OCI-LY3 (cell line): ENCODE results near the gene GPAM.

Experiments
- H2AFZ ChIP-seq: fragments of 200-600, 300-600 bp; shearing (Covaris generic); 2 replicates; pipeline ENCODE4 v1.6.0; 2014; ENCODE audit warnings: antibody characterized with exemption, low read depth, low read length
- H3K27ac ChIP-seq: fragments of 200-600, 300-600 bp; sonication (generic); 2 replicates; pipeline ENCODE4 v1.5.1; 2014; ENCODE audit warnings: mild to moderate bottlenecking, low read length, moderate library complexity, mixed read lengths
- H3K27me3 ChIP-seq: fragments of 200-600, 300-600 bp; sonication (generic); 2 replicates; pipeline ENCODE4 v1.6.1; 2014; ENCODE audit warnings: low read depth, low read length, mixed read lengths
- H3K36me3 ChIP-seq: fragments of 200-600, 300-600 bp; sonication (generic); replicated peaks from 2 replicates; pipeline ENCODE3; 2014; ENCODE audit warnings: low read depth, low read length, mixed read lengths
- H3K4me1 ChIP-seq: fragments of 300-600, 200-600 bp; sonication (generic); 2 replicates; pipeline ENCODE4 v1.6.1; 2014; ENCODE audit warnings: low read length, mixed read lengths
- H3K4me2 ChIP-seq: fragments of 200-600, 300-600 bp; sonication (generic); 2 replicates; pipeline ENCODE4 v1.6.1; 2014; ENCODE audit warnings: low read length, mixed read lengths
- H3K4me3 ChIP-seq: fragments of 300-600, 200-600 bp; sonication (generic); 2 replicates; pipeline ENCODE4 v1.5.1; 2014; ENCODE audit warnings: antibody characterized with exemption, mild to moderate bottlenecking, low read length, moderate library complexity
- H3K79me2 ChIP-seq: fragments of 300-600, 200-600 bp; shearing (Covaris generic); 2 replicates; pipeline ENCODE4 v1.6.1; 2014; ENCODE audit warnings: mild to moderate bottlenecking, low read length, mixed read lengths
- H3K9ac ChIP-seq: fragments of 300-600, 200-600 bp; shearing (Covaris generic); 2 replicates; pipeline ENCODE4 v1.6.0; 2014; ENCODE audit warnings: mild to moderate bottlenecking, low read length, moderate library complexity
- H3K9me3 ChIP-seq: fragments of 200-600, 300-600 bp; shearing (Covaris generic); 2 replicates; pipeline ENCODE4 v1.6.1; 2014; ENCODE audit warnings: low read length, mixed read lengths; ENCODE audit not compliant: insufficient read depth
- H4K20me1 ChIP-seq: fragments of 200-600, 300-600 bp; sonication (generic); 2 replicates; pipeline ENCODE4 v1.6.1; 2016; ENCODE audit warnings: low read length, mixed read lengths; ENCODE audit not compliant: insufficient read depth
- EZH2phosphoT487 ChIP-seq: fragments of 200-600 bp; shearing (Covaris generic); IDR thresholded peaks from 2 replicates; pipeline ENCODE4 v1.6.1; 2018; ENCODE audit warnings: antibody characterized with exemption, mixed run types, low read depth
- TF ChIP-seq, protein P1 (sequence below): fragments of 200-600, 300-600 bp; sonication (generic); IDR thresholded peaks from 2 replicates; pipeline ENCODE4 v1.5.1; 2014; ENCODE audit warnings: antibody characterized with exemption, low read length, low read depth

Gene GPAM

DNA sequence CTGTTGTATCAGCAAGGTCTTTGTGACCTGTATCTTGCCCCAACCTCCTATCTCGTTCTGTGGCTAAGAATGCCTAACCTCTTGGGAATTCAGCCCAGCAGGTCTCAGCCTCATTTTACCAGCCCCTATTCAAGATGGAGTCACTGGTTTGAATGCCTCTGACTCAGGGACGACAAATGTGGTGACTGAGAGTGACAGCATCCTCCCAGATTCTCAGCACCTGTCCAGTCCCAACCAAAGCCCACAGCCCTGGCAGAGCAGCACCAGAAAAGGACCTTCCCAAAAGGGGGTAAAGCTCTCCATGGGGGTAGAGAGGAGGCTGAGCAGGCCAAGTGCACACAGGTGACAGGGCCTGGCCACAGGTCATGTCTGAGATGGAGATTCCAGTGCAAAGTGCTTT lies 35.4 kb upstream of the GPAM start:
- Histone ChIP-seq H3K79me2 (no peaks in the 10 kb centered on the region), H3K27me3 (no peaks in the 10 kb centered on the region)

DNA sequence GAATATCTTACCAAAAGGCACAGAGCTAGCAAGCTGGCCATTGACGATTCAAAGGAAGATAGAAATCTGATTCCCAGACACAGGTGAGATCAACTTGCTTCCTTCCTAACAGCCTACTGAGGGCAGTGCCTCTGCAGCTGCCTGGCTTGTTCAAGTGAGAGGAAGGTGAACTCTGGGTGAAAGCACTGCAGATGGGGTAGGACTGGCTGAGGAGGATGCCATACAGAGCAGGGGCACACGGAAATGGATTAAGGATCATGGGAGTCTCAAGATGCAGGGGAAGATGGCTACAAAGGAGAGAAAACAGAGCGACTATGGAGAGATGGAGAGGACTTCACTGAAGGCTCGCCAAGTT lies 34.4 kb upstream of the GPAM start:
- H3K27ac ChIP-seq = no peak overlapping the region
- no peaks in the 10 kb centered on the region for H3K27me3 ChIP-seq
- TF ChIP-seq, protein P1, sequence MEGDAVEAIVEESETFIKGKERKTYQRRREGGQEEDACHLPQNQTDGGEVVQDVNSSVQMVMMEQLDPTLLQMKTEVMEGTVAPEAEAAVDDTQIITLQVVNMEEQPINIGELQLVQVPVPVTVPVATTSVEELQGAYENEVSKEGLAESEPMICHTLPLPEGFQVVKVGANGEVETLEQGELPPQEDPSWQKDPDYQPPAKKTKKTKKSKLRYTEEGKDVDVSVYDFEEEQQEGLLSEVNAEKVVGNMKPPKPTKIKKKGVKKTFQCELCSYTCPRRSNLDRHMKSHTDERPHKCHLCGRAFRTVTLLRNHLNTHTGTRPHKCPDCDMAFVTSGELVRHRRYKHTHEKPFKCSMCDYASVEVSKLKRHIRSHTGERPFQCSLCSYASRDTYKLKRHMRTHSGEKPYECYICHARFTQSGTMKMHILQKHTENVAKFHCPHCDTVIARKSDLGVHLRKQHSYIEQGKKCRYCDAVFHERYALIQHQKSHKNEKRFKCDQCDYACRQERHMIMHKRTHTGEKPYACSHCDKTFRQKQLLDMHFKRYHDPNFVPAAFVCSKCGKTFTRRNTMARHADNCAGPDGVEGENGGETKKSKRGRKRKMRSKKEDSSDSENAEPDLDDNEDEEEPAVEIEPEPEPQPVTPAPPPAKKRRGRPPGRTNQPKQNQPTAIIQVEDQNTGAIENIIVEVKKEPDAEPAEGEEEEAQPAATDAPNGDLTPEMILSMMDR = no peak
- no peak for TF ChIP-seq EZH2phosphoT487
- no peak overlapping the region for H2AFZ ChIP-seq
- no peak overlapping the region for H3K4me2 ChIP-seq
- H3K4me1 ChIP-seq = peaks cover 32% of the 10 kb centered on the region
- no peaks in the 10 kb centered on the region for H4K20me1 ChIP-seq
- H3K36me3 ChIP-seq = no peaks in the 10 kb centered on the region
- H3K9ac ChIP-seq = no peak overlapping the region
- H3K4me3 ChIP-seq = no peak overlapping the region
- no peaks in the 10 kb centered on the region for H3K79me2 ChIP-seq
- peaks cover 6% of the 10 kb centered on the region; the same call in 1 of the 2 replicates for H3K9me3 ChIP-seq

More for the DNA sequence above, 35.4 kb upstream of the GPAM start:
- Histone ChIP-seq H3K4me1 (peaks cover 23% of the 10 kb centered on the region), H3K9me3 (peaks cover 6% of the 10 kb centered on the region; the same call in 1 of the 2 replicates), H3K4me3 (no peak overlapping the region), H4K20me1 (no peaks in the 10 kb centered on the region), H3K9ac (no peak overlapping the region), H2AFZ (no peak overlapping the region), H3K4me2 (no peak overlapping the region), H3K36me3 (no peaks in the 10 kb centered on the region), H3K27ac (no peak overlapping the region)
- TF ChIP-seq EZH2phosphoT487 = no peak
- TF ChIP-seq, protein P1 = no peak

DNA sequence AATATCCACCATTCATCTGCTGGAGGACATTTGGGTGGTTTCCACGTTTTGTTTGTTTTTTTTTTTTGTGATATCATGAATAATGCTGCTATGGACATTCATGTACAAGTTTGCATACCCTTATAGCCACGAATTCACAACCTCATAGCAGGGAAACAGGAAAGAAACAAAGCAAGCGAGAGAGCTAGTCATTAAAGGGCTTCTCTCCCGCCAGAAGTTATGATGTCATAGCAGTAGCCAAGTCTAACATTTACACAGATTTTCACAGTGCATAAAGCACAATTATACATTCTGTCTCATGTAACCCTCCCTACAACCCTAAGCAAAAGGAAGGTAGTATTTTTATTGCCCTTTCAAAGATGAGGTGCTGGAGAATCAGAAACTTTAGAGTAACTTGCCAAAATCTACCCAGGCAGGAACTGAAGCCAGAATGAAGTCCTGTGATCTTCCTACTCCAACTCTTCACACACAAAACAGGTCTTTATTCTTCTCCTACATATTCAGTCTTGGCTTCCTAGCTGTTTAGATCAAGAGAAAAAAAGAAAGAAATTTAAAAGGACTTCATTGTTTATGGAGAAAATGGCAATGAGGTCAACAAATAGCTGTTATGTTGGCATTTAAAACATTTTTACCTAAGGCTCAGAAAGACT lies 33.9 kb upstream of the GPAM start:
- H4K20me1 ChIP-seq = no peaks in the 10 kb centered on the region
- no peak overlapping the region for H3K4me2 ChIP-seq
- H3K27me3 ChIP-seq = no peaks in the 10 kb centered on the region
- H3K4me3 ChIP-seq = no peak overlapping the region
- H3K36me3 ChIP-seq = no peaks in the 10 kb centered on the region
- TF ChIP-seq EZH2phosphoT487 = no peak
- TF ChIP-seq, protein P1 = no peak
- H3K79me2 ChIP-seq = no peaks in the 10 kb centered on the region
- H3K4me1 ChIP-seq = peaks cover 37% of the 10 kb centered on the region
- no peak overlapping the region for H3K27ac ChIP-seq
- H3K9ac ChIP-seq = no peak overlapping the region
- no peak overlapping the region for H2AFZ ChIP-seq
- H3K9me3 ChIP-seq = peaks cover 6% of the 10 kb centered on the region; the same call in 1 of the 2 replicates

DNA sequence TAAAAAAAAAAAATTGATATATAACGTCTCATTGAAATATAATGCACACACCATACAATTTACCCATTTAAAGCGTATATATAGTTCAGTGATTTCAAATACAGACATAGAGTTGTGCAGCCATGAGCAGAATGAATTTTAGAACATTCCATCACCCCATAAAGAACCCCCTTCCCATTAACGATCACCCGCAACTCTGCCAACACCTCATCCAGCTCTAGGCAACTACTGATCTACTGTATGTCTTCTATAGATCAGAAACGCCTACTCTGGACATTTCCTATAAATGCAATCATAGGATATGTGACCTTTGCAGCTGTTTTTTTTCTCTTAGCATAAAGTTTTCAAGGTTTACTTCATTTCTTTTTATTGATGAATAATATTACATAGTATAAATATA lies 33.4 kb upstream of the GPAM start:
- peaks cover 6% of the 10 kb centered on the region; the same call in 1 of the 2 replicates for H3K9me3 ChIP-seq
- H3K4me2 ChIP-seq = no peak overlapping the region
- H3K27ac ChIP-seq = no peak overlapping the region
- no peak overlapping the region for H3K4me3 ChIP-seq
- H3K4me1 ChIP-seq = peaks cover 39% of the 10 kb centered on the region
- no peak overlapping the region for H2AFZ ChIP-seq
- TF ChIP-seq EZH2phosphoT487 = no peak
- H3K27me3 ChIP-seq = no peaks in the 10 kb centered on the region
- H3K79me2 ChIP-seq = no peaks in the 10 kb centered on the region
- no peaks in the 10 kb centered on the region for H3K36me3 ChIP-seq
- H4K20me1 ChIP-seq = no peaks in the 10 kb centered on the region
- H3K9ac ChIP-seq = no peak overlapping the region
